ENCODE measurements around the gene HOXD10. TPM values are rescaled to one million over a fixed set of nuclear protein-coding genes. Genes with fewer than 3 reads are reported as not detected.

HOXD10 gene
- total and polyA plus RNA-seq, 2 experiments from 2014 or later, result not detected

GRCh38 chr2:176146645-176147044 lies 30.1 kb downstream of the HOXD10 start:
- no peaks in the 10 kb centered on the region for H3K9me2 ChIP-seq (ENCODE audit: insufficient read depth)
- Mint-ChIP-seq H3K36me3 (ENCODE audit: low read depth) (no peaks in the 10 kb centered on the region), H3K4me1 (peaks cover 15% of the 10 kb centered on the region), H3K9me3 (0 out of 3 replicates have a peak, but pooled peaks cover 2% of the 10 kb centered on the region), H3K4me3 (no peak overlapping the region), H3K27ac (no peak overlapping the region), H3K27me3 (ENCODE audit: insufficient read depth, low read depth, poor library complexity) (peaks cover 100% of the 10 kb centered on the region)
- no peak overlapping the region for H2AFZ ChIP-seq
- H3K4me3 ChIP-seq, result no peak overlapping the region
- H3K4me1 ChIP-seq (ENCODE audit: insufficient read depth), result peaks cover 13% of the 10 kb centered on the region
- H4K20me1 ChIP-seq (replicated peaks; ENCODE audit: insufficient read depth), result peaks cover 34% of the 10 kb centered on the region
- no peaks in the 10 kb centered on the region for H3K79me2 ChIP-seq (replicated peaks; ENCODE audit: insufficient read depth)
- H3K4me2 ChIP-seq, result no peak overlapping the region
- TF ChIP-seq EZH2 (IDR thresholded peaks at IDR 0.05; ENCODE audit: low read depth, unreplicated experiment), result no peak
- no peak for TF ChIP-seq ZNF462 (CRISPR knock-in tag; IDR thresholded peaks at IDR 0.05)
- TF ChIP-seq POLR2AphosphoS5 (IDR thresholded peaks at IDR 0.05; ENCODE audit: low read depth), result no peak
- TF ChIP-seq ZNF114 (CRISPR knock-in tag; IDR thresholded peaks at IDR 0.05), result no peak
- no peak for TF ChIP-seq EZH2phosphoT487 (IDR thresholded peaks at IDR 0.05; ENCODE audit: unreplicated experiment)
- TF ChIP-seq REST (IDR thresholded peaks at IDR 0.05; ENCODE audit: unreplicated experiment), result no peak
- no peak for TF ChIP-seq JUNB (IDR thresholded peaks at IDR 0.05; ENCODE audit: unreplicated experiment)
- TF ChIP-seq STAT1 (IDR thresholded peaks at IDR 0.05; ENCODE audit: unreplicated experiment), result no peak
- no peak for TF ChIP-seq ZNF331 (CRISPR knock-in tag; IDR thresholded peaks at IDR 0.05; ENCODE audit: low read depth)
- no peaks in the 10 kb centered on the region for H3K36me3 ChIP-seq (ENCODE audit: insufficient read depth)
- H3K27me3 ChIP-seq (ENCODE audit: insufficient read depth), result peaks cover 100% of the 10 kb centered on the region
- no peak overlapping the region for H3K27ac ChIP-seq (ENCODE audit: low read depth)
- DNase-seq (ENCODE audit: low spot score) (no peak), ATAC-seq (no peak)
- peaks cover 22% of the 10 kb centered on the region; the same call in 1 of the 2 replicates for H3F3A ChIP-seq (replicated peaks; ENCODE audit: low read depth)

Measured in GM23338 (cell line).